HG02973 (cell line): ENCODE data around the gene ARID3B.
A peak's percentile ranks its signal among the peaks of the same experiment; 100 is the strongest.
"Not testable (repeated sequence)": the region's sequence is repeated elsewhere in the genome, so short reads cannot be mapped to it uniquely, and the experiment has no call there.

Experiments used
- ATAC-seq: cut with Tn5 transposase; IDR thresholded peaks from one replicate; pipeline ENCODE4 v1.9.1; 2021; ENCODE audit warnings: moderate library complexity; ENCODE audit not compliant: unreplicated experiment

Gene ARID3B

GRCh38 chr15:74540761-74541493, at the start of gene ARID3B:
Gene ARID3B (plus strand): TSS chr15:74541220. CDS start chr15:74543937, 2,717 bp downstream.
- peak; percentile 66 for ATAC-seq

- ATAC-seq, result no peak
Observed at GRCh38 chr15:74496648-74497047, 44.4 kb upstream of the ARID3B start.

GRCh38 chr15:74497584-74497983, 43.4 kb upstream of the ARID3B start:
- no peak for ATAC-seq

GRCh38 chr15:74499366-74499765, 41.7 kb upstream of the ARID3B start:
- no peak for ATAC-seq

GRCh38 chr15:74500401-74500800, 40.6 kb upstream of the ARID3B start:
- ATAC-seq, result no peak

GRCh38 chr15:74502301-74502700, 38.7 kb upstream of the ARID3B start:
- no peak for ATAC-seq

- ATAC-seq, result no peak
Observed at GRCh38 chr15:74504418-74504817, 36.6 kb upstream of the ARID3B start.

- no peak for ATAC-seq
Observed at GRCh38 chr15:74504836-74505235, 36.2 kb upstream of the ARID3B start.

GRCh38 chr15:74505837-74506514, 35.0 kb upstream of the ARID3B start:
- no peak for ATAC-seq

- ATAC-seq, result no peak
Observed at GRCh38 chr15:74506515-74506840, 34.5 kb upstream of the ARID3B start.

- no peak for ATAC-seq
Observed at GRCh38 chr15:74511583-74511982, 29.4 kb upstream of the ARID3B start.

- not testable (repeated sequence) for ATAC-seq
Observed at GRCh38 chr15:74514059-74514458, 27.0 kb upstream of the ARID3B start.

- no peak for ATAC-seq
Observed at GRCh38 chr15:74517096-74517495, 23.9 kb upstream of the ARID3B start.

GRCh38 chr15:74519311-74519710, 21.7 kb upstream of the ARID3B start:
- no peak for ATAC-seq

- ATAC-seq, result no peak
Observed at GRCh38 chr15:74520407-74520806, 20.6 kb upstream of the ARID3B start.

GRCh38 chr15:74523982-74524381, 17.0 kb upstream of the ARID3B start:
- ATAC-seq, result no peak

GRCh38 chr15:74525309-74525708, 15.7 kb upstream of the ARID3B start:
- no peak for ATAC-seq

GRCh38 chr15:74525945-74526344, 15.1 kb upstream of the ARID3B start:
- ATAC-seq, result no peak

- no peak for ATAC-seq
Observed at GRCh38 chr15:74528876-74529275, 12.1 kb upstream of the ARID3B start.

- ATAC-seq, result no peak
Observed at GRCh38 chr15:74529921-74530320, 11.1 kb upstream of the ARID3B start.

GRCh38 chr15:74530771-74531143, 10.3 kb upstream of the ARID3B start:
- ATAC-seq, result no peak

GRCh38 chr15:74531144-74531811, 9.7 kb upstream of the ARID3B start:
- ATAC-seq, result no peak
